NCI-H1417 (cell line): Measurements from ENCODE around the gene RHCE.
"Not testable (repeated sequence)": the region's sequence is repeated elsewhere in the genome, so short reads cannot be mapped to it uniquely, and the experiment has no call there.

Experiments used
- DNase-seq, 3 experiments: peaks; one replicate each; lab custom pipeline; 2025; lab: John Stamatoyannopoulos, UW

RHCE gene

DNA sequence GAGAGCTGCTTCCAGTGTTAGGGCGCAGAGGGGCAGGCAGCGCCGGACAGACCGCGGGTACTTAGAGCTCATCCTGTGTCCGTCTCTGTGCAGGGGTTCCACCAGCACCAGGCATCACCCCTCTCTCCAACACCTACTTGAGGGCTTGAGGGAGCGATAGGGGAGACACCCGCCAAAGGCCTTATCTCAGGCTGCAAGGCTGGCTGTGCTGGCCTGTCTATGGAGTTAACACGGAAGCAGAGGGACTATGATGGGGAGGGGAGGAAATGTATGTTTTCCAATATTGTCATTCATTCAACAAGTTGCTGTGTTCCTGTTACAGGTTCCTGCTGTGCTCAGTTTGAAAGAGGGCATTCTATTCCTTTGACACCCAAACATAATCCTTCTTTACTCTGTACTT lies at the start of gene RHCE:
TSS of gene RHCE (minus strand) at position 111 of the 400 bp plus-strand sequence. CDS start at position 72, 39 bp downstream.
- not testable (repeated sequence) for DNase-seq

DNA sequence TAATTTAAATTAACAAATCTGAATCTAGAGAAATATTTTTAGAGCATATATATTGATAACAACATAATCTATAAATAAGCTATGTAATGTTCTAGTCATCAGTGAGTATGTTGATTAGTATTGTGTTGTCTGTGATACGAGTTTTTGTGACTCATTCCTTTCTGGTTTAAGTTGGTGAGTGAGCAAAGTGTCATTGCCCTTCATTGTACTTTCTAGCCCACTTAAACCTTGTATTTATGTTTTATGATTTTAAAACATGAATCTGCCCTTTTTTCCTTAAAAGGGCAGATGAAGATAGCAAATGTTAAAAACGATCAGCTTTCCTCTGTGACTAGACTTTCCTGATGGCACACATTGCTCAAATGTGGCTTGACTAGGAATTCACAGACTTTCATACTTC lies 48.6 kb upstream of the RHCE start:
- no peak for DNase-seq

DNA sequence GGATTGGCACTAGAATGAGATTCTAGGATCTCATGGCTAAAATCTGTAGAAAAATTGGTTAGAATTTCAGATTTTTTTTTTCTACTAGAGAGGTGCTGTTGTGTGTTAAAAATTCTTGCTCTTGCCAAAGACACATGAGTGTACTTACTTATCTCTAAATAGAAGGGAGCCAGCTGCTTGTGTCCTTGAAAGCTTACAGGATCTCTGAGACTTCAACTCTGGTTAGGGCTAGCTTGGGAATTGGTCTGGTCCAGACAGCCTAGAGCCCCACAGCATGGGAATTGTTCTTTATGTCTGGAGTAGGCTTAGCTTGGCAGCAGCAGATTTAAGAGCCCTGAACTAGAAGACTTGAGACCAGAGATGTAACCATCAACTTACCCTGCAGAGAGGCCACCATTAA lies 47.4 kb upstream of the RHCE start:
- no peak for DNase-seq

DNA sequence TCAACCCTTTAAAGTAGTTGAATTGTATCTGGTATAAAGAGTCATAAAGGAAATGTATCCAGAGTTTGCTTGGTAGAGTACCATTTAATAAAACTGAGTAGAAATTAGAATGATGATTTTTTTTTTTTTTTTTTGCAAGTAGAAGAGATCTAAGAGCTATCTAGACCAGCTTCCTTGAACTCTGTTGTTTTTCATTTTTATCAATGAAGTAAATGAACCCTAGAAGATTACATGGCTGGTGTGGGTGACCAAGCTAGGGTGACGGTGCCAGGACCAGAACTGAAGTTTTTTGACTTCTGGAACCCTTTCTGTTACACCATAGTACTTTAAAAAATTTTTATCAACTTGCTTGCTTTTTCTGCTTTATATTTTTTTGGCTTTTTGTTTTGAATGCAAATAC lies 47.0 kb upstream of the RHCE start:
- no peak for DNase-seq

DNA sequence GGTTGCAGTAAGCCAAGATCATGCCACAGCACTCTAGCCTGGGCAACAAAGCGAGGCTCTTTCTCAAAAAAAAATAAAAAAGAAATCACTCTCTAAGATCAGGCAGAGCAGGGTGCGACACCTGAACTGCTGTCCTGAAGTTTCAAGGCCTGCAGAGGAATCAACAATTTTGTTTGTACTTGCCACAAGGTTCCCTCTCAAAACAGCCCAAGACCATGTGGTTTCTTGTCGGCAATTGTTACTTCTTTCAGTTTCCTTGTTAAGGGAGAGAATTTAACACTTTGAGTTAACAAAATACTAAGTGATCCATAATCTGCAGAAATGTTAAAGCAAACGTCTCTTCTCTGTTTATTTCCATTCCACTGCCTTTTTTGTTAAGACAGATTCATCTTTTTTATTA lies 46.6 kb upstream of the RHCE start:
- no peak for DNase-seq

DNA sequence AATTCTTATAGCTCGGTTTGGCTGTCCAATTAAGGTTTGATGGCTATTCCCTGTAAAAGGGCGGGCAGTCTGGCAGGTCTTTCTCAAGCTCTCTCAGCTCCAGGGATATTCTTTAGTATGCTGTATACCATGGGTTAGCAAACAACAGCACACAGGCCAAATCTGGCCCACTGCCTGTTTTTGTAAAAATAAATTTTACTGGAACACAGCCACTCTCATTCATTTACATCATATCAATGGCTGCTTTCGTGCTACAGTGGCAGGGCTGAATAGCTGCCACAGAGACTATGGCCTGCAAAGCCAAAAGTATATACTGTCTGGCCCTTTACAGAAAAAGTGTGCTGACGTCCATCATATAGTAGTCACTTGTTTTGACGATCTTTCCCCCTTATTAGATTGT lies 42.1 kb upstream of the RHCE start:
- no peak for DNase-seq

DNA sequence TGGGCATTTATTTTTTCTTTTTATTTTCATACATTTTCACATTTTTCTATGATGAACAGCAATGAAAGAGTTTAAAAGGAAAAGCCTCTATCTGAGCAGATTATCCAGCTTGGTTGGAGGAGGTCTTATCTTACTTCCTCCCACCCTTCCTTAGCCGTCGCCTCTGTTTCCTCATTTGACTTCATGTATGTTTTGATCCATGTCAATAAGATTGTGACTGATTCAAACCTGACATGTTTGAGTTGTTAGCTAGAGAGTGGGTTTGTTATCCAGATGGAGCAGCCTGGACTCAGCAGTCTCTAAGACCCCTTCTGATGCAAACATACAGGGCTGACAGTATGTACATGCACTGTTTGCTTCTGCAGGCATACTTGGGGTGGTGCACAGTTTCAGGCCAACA lies 41.2 kb upstream of the RHCE start:
- DNase-seq, result no peak

DNA sequence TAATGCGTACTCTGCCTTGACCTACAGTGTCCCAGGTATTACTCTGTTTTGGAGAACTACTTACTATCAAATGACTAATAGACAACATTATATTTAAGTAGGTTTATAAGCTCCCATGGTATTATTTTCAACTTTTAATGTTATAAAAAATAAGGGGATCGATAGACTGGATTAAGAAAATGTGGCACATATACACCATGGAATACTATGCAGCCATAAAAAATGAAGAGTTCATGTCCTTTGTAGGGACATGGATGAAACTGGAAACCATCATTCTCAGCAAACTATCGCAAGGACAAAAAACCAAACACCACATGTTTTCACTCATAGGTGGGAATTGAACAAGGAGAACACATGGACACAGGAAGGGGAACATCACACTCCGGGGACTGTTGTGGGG lies 40.2 kb upstream of the RHCE start:
- DNase-seq, result not testable (repeated sequence)

DNA sequence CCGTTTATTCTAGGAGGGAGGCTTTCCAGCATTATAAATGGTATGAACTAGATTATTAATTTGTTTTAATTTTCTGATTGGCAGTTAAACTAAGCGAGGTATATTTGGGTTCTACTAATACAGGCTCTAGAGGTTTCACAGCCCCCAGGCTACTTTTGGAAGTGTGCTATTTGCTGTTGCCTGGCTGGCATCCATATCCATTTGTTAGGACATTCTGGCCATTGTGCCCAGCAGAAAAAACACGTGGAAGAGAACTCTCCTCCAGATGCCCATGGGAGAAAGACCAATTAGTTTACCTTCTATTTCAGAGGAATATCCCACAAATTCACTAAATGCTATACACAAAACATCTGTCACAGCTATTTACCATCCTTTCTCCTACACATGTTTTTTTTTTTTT lies 39.4 kb upstream of the RHCE start:
- DNase-seq, result no peak

DNA sequence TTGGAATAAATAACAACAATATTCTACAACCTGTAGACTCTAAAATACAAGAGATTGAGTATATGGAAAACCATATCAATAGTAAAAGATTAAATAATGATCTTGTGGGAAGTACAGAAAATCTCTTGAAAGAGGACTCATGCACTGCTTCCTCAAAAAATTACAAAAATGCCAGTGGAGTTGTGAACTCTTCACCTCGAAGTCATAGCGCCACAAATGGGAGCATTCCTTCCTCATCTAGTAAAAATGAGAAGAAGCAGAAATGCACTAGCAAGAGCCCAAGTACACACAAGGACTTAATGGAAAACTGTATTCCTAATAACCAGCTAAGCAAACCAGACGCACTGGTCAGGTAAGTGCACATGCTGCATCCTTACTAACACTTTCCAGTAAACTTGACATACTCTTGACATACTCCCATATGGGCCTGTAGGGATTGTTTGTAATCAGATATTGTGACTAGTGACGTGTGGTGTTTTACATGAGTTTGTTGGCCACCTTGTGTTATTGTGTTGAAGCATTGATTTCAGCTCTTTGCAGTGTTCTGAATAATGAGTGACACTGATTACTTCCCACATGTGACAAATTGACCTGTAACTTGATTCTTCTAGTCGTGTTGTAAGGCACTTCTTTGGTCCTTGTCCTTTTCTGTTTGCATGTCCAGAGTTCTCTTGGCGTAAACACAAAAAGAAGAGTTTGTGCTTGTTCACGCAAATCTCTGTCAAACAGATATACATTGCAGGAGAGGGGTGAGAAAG lies 38.1 kb upstream of the RHCE start:
- DNase-seq, result no peak

DNA sequence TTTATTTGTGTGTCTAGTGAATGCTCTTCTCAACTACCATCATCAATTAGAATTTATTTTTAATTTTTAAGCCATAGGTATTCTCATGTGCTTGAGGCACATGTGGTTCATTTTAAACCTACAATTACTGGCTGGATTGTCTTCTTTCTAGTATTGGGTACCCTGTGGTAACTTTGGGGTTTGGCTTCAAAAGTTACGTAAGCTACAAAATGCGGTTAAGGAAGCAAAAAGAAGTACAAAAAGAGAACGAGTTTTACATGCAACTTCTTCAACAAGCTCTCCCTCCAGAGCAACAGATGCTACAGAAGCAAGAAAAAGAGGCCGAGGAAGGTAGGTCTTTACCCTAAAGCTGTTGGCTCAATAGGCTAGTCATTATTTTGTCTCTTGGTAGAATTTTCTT lies 35.9 kb upstream of the RHCE start:
- no peak for DNase-seq

DNA sequence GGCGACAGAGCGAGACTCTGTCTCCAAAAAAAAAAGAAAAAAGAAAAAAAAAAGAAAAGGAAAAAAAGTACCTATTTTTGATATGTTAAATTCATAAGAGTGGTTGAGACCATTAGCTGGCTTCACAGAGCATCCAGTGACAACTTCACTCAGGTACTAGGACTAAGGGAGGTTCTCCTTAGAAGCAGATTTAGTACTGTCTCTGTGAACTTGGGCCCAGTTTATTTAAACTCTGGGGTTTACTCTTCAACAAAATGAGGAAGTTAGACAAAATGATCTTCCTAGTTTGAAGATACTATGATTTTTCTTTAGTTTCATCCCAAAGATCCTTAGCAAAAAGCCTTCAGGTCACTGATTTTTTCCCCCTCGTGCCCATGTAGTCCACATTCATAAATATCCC lies 31.3 kb upstream of the RHCE start:
- DNase-seq, result no peak

DNA sequence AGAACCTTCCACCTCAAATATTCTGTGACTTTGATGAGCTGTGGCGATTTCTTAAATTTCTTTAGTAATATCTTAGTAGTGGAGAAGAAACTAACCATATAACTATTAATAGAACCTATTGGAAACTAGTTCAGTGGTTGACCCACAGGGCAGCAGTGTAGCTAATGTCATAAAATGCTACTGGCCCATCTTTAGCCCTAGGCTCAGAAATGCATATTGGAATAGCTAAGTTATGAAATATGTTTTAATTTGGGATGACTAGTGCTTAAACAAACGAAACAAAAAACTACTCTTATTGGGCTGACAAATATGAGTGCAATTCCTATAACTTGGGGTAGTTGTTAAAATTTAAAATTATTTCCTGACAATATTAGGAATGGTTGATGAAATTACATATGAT lies 30.3 kb upstream of the RHCE start:
- no peak for DNase-seq

DNA sequence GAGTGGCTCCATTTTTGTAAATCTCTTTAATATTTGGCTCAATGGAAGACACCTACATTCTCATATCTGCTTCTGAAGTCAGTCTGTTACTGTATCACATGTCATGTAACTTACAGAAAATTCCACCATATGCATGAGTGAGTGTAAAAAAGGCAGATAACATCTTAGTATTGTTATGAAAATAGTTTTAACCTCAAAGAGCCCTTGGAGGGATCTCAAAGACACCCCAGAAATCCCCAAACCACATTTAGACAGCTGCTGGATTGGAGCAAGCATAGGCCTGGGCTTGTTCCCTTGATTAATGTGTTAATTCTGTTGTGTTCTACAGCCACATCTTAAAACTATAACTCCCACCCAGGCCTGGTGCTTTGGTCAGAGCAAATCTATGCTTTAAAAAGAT lies 26.9 kb upstream of the RHCE start:
- no peak for DNase-seq

DNA sequence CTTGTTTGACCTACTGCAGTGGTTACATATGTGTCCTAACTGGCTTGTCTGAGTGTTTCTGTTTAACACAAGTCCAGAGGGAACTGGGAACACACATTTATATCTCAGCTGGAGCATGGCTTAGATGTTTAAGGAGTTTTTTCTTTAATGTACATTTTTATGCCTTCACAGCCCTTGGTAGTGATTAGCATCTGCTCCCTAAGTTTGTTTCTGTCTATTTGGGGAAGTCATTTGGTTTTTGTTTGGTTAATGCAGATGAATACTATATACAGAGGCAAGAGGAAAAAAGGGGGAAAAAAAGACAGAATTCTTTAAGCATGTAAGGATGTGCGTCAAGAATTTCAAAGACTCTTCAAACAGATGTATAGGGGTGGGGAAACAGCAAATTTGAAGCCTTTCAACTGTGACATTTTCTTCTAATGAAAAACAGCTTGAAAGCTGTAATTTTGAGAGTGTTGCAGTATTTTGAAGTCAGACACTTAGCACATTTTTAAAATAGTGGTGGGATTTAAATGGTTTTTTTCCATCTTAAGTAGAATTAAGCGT lies 25.4 kb upstream of the RHCE start:
- no peak for DNase-seq

DNA sequence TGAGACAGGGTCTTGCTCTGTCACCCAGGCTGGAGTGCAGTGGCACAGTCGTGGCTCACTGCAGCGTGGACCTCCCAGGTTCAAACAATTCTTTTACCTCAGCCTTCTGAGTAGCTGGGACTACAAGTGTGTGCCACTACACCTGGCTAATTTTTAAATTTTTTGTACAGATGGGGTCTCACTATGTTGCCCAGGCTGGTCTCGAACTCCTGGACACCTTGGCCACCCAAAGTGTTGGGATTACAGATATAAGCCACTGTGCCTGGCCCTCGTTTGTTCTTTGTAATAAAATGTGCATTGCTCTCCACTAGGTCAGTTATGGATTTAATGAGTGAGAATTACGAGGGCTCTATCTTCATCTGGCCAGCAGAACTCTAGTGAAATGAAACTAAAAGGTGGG lies 24.0 kb upstream of the RHCE start:
- not testable (repeated sequence) for DNase-seq

DNA sequence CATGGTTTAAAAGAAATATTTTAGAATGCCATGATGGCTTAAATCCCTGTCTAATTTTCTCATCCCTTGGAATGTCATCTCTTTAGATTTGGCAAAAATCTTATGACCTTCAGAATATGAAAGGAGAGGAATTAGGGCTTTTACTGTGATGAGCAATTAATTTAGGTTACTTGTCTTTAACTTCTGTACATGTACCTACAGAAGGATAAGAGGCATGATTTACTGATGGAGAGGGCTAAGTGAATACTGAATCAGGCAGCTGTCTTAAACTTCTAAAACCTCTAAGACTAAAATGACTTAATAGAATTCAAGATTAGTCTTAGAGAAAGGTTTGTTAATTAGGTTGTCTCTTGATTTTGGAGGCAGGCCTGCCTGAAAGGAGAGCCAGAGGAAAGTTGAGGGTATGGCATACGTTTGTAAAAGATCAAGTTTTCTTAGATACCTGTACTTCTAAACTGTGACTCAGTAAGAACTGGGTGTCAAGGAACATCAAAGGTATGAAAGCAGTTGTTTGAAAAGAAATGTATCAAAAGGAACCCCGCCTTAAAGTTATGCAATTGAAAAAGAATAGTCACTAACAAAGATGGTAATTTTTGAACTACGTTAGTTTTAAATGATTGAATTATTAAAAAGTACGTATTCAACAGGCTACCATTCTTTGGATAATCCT lies 22.5 kb upstream of the RHCE start:
- no peak for DNase-seq

DNA sequence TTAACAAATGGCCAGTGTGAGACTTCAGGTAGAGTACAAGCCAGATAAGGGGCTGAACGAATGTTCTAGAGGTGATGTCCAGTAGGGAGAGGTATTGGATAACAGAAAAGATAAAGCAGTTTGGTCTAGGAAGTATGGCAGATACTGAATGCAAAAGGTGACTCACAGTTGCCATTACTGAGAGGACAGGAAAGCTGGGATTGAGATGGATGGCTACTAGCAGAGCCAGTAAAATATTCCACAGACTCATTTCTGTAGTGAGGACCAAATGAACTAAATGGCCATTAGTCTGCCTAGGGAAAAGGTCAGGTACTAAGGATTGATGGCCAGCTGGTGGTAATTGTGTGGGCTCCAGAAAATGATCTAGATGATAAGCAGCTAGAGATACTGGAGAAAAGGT lies 21.6 kb upstream of the RHCE start:
- peak in 1 of 3 experiments; percentile 23 for DNase-seq

DNA sequence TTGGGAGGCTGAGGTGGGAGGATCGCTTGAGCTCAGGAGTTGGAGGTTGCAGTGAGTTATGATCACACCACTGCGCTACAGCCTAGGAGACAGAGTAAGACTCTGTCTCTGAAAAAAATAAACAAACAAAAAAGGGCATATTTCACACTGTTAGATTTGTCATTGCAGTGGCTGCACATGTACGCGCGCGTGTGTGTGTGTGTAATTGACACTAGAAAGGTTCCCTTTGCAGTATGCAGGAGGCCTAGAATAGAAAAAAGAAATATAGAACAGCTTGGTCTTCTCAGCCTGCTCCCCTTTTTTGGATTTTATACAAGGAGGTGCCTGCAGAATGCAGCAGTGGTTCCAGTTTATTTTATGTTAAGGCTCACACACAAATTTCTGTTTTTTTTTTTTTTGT lies 18.7 kb upstream of the RHCE start:
- no peak for DNase-seq

DNA sequence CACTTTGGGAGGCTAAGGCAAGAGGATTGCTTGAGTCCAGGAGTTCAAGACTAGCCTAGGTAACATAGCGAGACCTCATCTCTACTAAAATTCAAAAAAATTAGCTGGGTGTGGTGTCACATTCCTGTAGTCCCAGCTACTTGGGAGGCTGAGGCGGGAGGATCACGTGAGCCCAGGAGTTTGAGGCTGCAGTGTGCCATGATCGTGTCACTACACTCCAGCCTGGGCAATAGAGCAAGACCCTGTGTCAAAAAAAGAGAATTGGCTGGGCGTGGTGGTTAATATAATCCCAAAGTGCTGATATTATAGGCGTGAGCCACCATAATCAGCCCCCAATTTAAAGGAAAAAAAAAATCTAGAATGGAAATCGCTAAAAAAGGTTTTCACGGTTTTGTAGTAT lies 17.0 kb upstream of the RHCE start:
- DNase-seq, result no peak

DNA sequence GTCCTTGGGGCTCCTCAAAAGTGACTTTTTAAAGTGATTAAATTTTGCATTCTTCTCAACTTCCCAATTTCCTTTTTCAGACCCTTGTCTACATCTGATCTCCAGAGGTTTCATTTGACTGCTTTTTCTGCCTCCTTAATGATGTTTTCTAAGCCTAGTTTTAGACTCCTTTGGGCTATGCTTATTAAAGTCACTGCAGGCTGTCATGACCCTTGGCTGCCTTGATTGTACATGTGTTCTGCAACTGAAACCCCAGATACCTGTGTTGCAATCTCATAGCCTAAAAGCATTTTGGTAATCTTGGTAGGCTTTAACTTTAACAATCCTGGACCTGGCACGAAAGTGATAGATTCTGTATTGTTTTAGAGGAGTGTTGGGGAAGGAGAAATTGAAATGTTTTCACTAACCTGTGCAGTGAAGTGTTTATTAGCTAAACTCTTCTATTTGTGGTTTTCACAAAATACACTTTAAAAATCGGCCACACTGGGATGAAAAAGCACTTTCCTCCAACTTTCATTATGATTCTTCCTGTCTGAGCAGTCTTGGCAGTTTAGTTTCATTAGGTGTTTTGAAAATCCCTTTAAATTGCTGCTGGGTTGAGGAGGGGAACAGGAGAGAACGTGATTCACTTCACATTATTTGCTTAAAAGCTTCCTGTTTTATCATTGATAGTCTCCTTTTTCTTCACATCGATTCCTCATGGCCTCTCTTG lies 14.9 kb upstream of the RHCE start:
- no peak for DNase-seq

DNA sequence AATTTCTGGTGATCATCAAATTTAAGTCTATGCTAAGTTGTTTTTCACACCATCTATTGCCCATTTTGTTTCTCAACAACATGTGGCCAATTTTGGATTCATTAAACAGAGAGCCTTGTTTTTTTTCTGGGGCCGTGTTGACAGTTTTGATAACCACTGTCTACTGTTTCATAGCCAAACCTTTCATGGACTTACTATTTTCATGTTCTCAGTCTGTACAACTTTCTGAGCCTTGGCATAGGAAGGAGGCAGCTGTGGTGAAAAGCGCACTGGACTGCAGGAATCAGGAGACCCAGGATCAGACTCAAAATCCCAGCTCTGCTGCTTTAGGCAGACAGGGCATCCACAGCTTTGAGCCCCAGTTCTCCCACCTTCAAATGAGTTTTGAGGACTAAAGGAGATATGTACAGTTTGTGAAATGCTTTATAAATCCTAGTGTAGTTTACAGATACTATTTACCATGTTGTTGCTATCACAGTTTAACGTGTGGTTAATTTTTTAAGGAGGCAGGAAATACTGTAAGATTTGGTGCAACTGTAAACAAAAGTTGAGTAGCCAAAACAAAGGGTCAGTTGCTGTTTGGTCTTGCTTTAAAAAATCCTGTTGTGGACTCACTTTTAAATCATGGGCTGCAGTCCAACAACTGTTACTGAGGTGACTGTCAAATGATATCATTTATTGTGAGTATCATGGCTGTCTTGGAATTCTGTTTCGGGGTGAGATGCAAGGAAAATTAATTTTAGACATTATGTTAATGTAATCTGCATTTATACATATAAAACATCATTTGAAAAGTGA lies 13.0 kb upstream of the RHCE start:
- no peak for DNase-seq
